NCI-H748 treated with DMSO at 0.1 percent for 48 hours (cell line): ENCODE data around the gene S100A16.
A peak's percentile ranks its signal among the peaks of the same experiment; 100 is the strongest.
"Not testable (repeated sequence)": the region's sequence is repeated elsewhere in the genome, so short reads cannot be mapped to it uniquely, and the experiment has no call there.

Experiments used
- DNase-seq: peaks from one replicate; lab custom pipeline; 2025; lab: John Stamatoyannopoulos, UW

Gene S100A16

GRCh38 chr1:153612755-153613331 lies at the start of gene S100A16:
S100A16 (minus strand) TSS chr1:153613137; CDS start chr1:153608151, 4,986 bp downstream.
- DNase-seq: no peak

- DNase-seq: no peak
Measured at GRCh38 chr1:153662269-153662668, 49.3 kb upstream of the S100A16 start.

GRCh38 chr1:153661111-153661708 lies 48.3 kb upstream of the S100A16 start:
- DNase-seq: no peak

GRCh38 chr1:153659656-153660055 lies 46.7 kb upstream of the S100A16 start:
- DNase-seq: no peak

- no peak for DNase-seq
Measured at GRCh38 chr1:153659175-153659534, 46.2 kb upstream of the S100A16 start.

- peak; percentile 70 for DNase-seq
Measured at GRCh38 chr1:153658400-153659174, 45.6 kb upstream of the S100A16 start, which contains the start of gene SNAPIN. SNAPIN (plus strand) TSS chr1:153658703; CDS start chr1:153658744, 41 bp downstream.

- no peak for DNase-seq
Measured at GRCh38 chr1:153655333-153655732, 42.4 kb upstream of the S100A16 start.

- no peak for DNase-seq
Measured at GRCh38 chr1:153652805-153653500, 40.0 kb upstream of the S100A16 start.

GRCh38 chr1:153651771-153652170 lies 38.8 kb upstream of the S100A16 start:
- DNase-seq: no peak

GRCh38 chr1:153649863-153650235 lies 36.9 kb upstream of the S100A16 start:
- DNase-seq: no peak

GRCh38 chr1:153649137-153649862 lies 36.4 kb upstream of the S100A16 start:
- DNase-seq: no peak

- no peak for DNase-seq
Measured at GRCh38 chr1:153648000-153648643, 35.2 kb upstream of the S100A16 start.

GRCh38 chr1:153647346-153647714 lies 34.4 kb upstream of the S100A16 start:
- no peak for DNase-seq

- no peak for DNase-seq
Measured at GRCh38 chr1:153646672-153647345, 33.9 kb upstream of the S100A16 start.

GRCh38 chr1:153643816-153644215 lies 30.9 kb upstream of the S100A16 start:
- no peak for DNase-seq

GRCh38 chr1:153643100-153643499 lies 30.2 kb upstream of the S100A16 start:
- no peak for DNase-seq

GRCh38 chr1:153642161-153642560 lies 29.2 kb upstream of the S100A16 start:
- no peak for DNase-seq

- no peak for DNase-seq
Measured at GRCh38 chr1:153640861-153641260, 27.9 kb upstream of the S100A16 start.

GRCh38 chr1:153640213-153640612 lies 27.3 kb upstream of the S100A16 start:
- not testable (repeated sequence) for DNase-seq

- no peak for DNase-seq
Measured at GRCh38 chr1:153639280-153639679, 26.3 kb upstream of the S100A16 start.

GRCh38 chr1:153638261-153638660 lies 25.3 kb upstream of the S100A16 start:
- no peak for DNase-seq
